GM18909 (cell line): ENCODE data around the gene RPA3.
"Not testable (repeated sequence)": the region's sequence is repeated elsewhere in the genome, so short reads cannot be mapped to it uniquely, and the experiment has no call there.

Source experiments
- ATAC-seq: cut with Tn5 transposase; IDR thresholded peaks from one replicate; pipeline ENCODE4 v1.9.1; 2021; ENCODE audit warnings: mild to moderate bottlenecking; ENCODE audit not compliant: unreplicated experiment, poor library complexity

RPA3 gene

GRCh38 chr7:7696458-7697119, 21.8 kb downstream of the RPA3 start:
- no peak for ATAC-seq

GRCh38 chr7:7695111-7695817, 23.1 kb downstream of the RPA3 start:
- ATAC-seq, result no peak

GRCh38 chr7:7694542-7694941, 23.9 kb downstream of the RPA3 start:
- ATAC-seq, result no peak

- ATAC-seq, result no peak
These were observed 24.5 kb downstream of the RPA3 start for GRCh38 chr7:7693881-7694280.

- ATAC-seq, result no peak
These were observed 29.5 kb downstream of the RPA3 start for GRCh38 chr7:7688956-7689355.

GRCh38 chr7:7688310-7688709, 30.1 kb downstream of the RPA3 start:
- no peak for ATAC-seq

- no peak for ATAC-seq
These were observed 30.6 kb downstream of the RPA3 start for GRCh38 chr7:7687800-7688199.

GRCh38 chr7:7686811-7687508, 31.4 kb downstream of the RPA3 start:
- no peak for ATAC-seq

GRCh38 chr7:7682861-7683260, 35.5 kb downstream of the RPA3 start:
- ATAC-seq, result no peak

- no peak for ATAC-seq
These were observed 36.5 kb downstream of the RPA3 start for GRCh38 chr7:7681936-7682329.

GRCh38 chr7:7681191-7681935, 37.0 kb downstream of the RPA3 start:
- ATAC-seq, result peak; percentile 84

GRCh38 chr7:7679640-7680039, 38.8 kb downstream of the RPA3 start:
- ATAC-seq, result not testable (repeated sequence)

- ATAC-seq, result no peak
These were observed 42.7 kb downstream of the RPA3 start for GRCh38 chr7:7675686-7676085.

GRCh38 chr7:7673240-7673550, 45.2 kb downstream of the RPA3 start:
- no peak for ATAC-seq

GRCh38 chr7:7672545-7673239, 45.7 kb downstream of the RPA3 start:
- no peak for ATAC-seq

GRCh38 chr7:7671361-7671760, 47.0 kb downstream of the RPA3 start:
- ATAC-seq, result no peak

- ATAC-seq, result no peak
These were observed 47.9 kb downstream of the RPA3 start for GRCh38 chr7:7670490-7670889.

- ATAC-seq, result no peak
These were observed 49.7 kb downstream of the RPA3 start for GRCh38 chr7:7668706-7669105.

GRCh38 chr7:7667187-7667586, 51.2 kb downstream of the RPA3 start:
- no peak for ATAC-seq

GRCh38 chr7:7665031-7665430, 53.4 kb downstream of the RPA3 start:
- ATAC-seq, result no peak
